HG03135 (cell line): ENCODE data around the gene MRM2.

ENCODE experiments used
- ATAC-seq: cut with Tn5 transposase; IDR thresholded peaks from one replicate; pipeline ENCODE4 v1.9.1; 2021; ENCODE audit warnings: mild to moderate bottlenecking, moderate library complexity; ENCODE audit not compliant: unreplicated experiment

MRM2 gene

DNA sequence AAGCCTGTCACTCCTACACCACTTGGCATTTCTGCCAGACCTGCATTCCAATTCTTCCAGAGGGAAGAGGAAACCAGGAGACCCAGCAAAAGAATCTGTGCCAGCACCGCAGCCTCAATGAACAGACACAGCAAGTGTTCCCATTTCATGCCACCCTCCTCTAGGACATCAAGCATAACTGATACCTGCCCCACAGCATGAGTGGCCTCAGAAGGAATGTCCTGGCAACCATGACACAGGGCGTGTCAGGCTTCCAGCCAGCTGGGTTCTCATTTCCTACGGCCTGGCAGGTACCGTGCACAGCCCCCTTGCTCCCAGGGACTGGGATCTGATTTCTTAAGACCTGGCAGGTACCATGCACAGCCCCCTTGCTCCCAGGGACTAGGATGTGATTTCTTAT, 17.1 kb downstream of the MRM2 start:
- ATAC-seq: no peak

DNA sequence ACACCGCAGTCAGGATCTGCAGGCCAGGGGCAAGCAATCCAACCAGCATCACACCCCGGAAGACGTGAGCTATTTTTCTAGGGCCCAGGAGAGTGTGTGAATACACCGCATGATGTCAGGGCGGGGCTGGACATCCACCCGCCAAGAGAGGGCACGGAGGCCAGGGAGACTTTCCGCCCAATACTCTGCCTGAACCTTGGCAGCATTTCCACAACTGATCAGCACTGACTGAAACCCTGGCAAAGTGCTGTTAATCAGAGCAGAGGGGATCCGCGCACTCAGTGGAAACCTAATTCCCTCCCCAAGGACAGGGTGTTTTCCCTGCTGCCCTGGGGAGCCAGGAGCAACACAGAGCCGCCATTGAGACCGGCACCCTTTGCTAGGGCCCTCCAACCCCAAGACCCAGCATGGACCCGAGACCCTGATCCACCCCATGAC, 17.5 kb downstream of the MRM2 start:
- ATAC-seq: no peak

DNA sequence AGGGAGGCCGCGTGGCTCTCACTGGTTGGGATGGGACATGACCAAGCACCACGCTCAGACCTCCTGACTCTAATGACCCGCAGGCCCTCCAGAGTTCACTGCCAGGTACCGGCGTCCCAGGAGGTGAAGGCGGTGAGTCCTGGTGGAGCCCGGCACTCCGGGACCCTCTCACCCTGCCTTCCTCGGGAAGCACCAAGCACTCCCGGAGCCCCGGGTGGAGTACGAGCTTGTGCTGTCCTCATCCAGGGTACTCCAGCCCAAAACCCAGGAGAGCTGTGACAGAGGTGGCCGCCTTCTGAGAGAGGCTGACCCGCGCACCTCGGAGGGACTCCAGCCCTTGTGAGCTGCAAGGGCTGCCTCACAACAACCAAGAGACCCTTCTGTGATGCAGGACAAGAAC, 18.7 kb downstream of the MRM2 start:
- ATAC-seq: no peak

DNA sequence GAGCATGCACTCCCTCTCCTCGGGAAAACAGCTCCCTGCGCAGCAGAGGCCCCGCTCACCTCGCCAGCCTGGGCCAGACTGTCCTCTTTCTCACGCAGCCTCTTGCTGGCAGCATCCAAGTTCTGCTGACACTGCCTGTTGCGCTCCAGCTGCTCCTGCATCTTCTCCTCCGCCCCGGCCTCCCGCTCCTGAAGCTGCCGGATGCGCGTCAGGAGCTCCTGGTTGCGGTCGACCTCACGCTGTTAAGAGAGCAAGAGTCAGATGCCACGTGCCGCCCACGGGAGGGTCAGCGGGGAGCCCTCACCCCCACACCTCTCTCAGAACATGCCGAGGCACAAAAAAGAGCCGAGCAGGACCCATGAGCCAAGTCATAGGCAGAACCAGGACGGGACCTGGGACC, 19.5 kb downstream of the MRM2 start:
- ATAC-seq: no peak

DNA sequence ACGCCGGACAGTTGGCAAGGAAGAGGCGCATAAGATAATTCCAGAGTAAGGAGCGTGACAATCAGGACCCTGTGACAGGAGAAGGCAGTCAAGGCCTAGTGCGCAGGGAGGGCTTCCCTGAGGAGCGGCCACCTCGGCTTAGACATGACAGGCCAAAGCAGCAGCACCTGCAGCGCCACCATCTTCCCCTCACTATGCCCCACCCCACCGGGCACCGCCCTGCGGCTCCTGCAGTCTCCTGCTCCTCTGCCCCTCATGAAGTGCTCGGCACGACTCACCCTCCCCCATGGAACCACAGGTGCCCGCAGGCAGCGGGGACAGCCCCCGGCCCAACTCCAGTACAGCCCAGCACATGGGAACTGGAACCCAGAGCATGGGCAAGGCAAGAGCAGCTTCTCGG, 21.1 kb downstream of the MRM2 start:
- no peak for ATAC-seq

GRCh38 chr7:2220506-2220905, 21.5 kb downstream of the MRM2 start:
- ATAC-seq: no peak

- ATAC-seq: no peak
Measured at GRCh38 chr7:2220030-2220429, 22.0 kb downstream of the MRM2 start.

DNA sequence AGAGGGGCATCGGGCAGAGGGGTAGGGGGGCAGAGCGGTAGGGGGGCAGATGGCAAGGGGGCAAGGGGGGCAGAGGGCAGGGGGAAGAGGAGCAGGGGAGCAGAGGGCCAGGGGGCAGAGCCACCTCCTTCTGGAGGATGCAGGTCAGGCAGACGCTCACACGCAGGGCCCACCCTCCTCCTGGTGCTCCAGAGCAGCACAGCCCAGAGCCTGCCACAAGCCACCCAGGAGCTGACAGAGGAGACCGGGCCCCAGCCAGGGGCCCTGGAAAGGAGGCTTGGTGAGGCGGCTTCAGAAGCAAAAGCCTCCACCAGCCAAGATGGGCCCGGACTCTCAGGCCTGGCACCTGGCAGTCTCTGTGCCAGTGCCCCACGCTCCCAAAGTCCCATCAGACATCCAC, 22.4 kb downstream of the MRM2 start:
- ATAC-seq: no peak

- no peak for ATAC-seq
Measured at GRCh38 chr7:2219136-2219535, 22.9 kb downstream of the MRM2 start.

DNA sequence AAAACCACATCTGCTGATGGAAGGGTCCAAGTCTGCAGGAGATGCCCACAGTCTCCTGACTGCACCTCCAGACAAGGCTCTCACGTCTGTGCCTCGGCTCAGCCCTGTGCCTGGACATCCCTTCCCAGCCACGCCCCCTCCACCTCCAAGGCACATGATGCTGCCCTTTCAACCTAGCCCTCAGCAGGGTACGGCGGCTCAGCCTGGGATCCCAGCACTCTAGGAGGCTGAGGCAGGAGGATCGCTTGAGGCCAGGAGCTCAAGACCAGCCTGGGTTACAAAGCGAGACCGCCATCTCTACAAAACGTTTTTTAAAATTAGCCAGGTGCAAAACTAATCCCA, 23.6 kb downstream of the MRM2 start:
- ATAC-seq: no peak

DNA sequence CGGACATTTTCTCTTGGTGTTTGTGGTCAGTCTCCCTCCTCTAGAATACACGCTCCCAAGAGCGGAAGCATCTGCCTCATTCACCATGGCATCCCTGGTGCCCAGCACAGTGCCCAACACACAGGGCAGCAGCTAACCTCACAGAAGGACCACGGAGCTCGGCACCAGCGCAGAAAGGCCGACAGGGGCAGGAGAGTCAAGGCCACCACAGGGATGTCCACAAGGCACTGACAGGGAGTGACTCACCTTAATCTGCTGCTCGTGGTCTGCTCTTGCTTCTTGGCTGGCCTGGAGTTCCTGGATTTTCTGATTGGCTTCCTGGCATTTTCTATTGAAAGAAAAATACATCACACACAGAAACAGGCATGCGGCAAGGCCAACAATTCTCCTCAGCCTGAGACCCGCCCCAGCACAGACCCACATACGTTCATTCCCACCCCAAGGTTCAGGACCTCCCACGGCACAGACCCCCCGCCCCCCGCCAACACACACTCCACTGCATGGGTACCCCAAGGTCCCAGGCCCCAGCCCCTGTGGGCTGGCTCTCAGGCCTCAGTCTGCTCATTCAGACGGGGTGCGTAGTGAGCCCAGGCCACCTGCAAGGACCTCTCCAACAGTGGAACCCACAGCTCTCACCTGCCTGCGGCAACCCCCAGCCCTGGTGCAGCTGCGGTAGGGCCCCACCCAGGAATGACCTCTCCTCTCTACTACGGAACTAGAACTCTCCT, 24.1 kb downstream of the MRM2 start:
- ATAC-seq: no peak

DNA sequence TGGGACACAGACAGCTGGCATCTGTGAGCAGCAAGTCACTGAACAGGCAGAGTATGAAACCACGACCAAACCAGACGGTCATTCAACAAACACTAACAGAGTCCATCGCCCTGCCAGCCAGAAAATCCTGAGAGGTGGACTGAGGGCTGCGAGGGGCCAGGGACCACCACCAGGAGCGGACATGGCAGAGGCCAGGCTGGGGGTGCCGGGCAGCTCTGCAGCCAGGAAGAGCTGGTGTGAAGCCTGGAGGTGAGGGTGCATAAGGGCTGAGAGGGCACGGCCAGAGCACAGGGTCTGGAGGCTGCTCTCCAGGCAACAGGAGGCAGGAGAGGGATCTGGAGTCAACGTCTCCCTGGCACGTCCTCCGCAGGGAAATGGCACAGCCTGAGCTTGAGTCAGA, 24.8 kb downstream of the MRM2 start:
- ATAC-seq: no peak

DNA sequence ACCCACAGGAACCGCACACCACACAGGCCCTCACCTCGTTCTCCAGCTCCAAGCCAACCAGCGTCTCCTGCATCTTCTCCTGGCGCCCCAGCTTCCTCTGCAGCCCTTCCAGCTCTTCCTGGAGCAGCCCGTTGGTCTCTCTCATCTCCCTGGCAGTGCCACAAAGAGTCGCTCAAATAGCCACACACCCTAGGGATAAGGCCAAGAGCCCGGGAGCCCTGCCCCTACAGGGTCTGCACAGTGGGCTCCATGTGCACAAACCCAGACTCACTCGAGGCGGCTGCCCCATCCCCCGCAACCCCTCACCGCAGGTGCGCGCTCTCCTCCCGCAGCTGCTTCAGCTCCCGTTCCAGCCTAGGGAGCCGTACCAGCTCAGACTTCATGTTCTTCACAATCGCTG, 26.2 kb downstream of the MRM2 start:
- no peak for ATAC-seq

DNA sequence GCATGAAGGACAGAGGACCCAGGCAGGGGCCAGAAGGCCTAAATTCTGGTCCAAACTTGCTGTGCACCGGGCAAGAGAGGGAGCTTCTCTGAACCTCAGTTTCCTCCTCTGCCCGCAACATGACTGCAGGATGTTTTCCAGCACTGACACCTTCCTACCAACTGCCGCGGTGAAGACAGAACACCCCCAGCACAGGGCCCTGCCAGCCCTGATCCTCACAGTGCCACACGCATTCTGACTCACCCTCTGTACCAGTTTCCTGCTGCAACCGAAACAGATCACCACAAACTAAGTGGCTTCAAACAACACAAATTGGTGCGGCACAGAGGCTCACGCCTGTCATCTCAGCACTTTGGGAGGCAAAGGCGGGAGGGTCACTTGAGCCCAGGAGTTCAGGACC, 27.4 kb downstream of the MRM2 start:
- no peak for ATAC-seq

GRCh38 chr7:2213551-2214215, 28.3 kb downstream of the MRM2 start:
- ATAC-seq: no peak

- ATAC-seq: no peak
Measured at GRCh38 chr7:2212906-2213305, 29.1 kb downstream of the MRM2 start.

GRCh38 chr7:2211926-2212325, 30.1 kb downstream of the MRM2 start:
- ATAC-seq: no peak

GRCh38 chr7:2211259-2211880, 30.6 kb downstream of the MRM2 start:
- ATAC-seq: no peak

GRCh38 chr7:2210551-2211258, 31.3 kb downstream of the MRM2 start:
- ATAC-seq: no peak

GRCh38 chr7:2209961-2210323, 32.1 kb downstream of the MRM2 start:
- no peak for ATAC-seq

- ATAC-seq: peak; percentile 60
Measured at GRCh38 chr7:2209146-2209960, 32.7 kb downstream of the MRM2 start.
